ENCODE measurements around the gene BANF2.

DNA sequence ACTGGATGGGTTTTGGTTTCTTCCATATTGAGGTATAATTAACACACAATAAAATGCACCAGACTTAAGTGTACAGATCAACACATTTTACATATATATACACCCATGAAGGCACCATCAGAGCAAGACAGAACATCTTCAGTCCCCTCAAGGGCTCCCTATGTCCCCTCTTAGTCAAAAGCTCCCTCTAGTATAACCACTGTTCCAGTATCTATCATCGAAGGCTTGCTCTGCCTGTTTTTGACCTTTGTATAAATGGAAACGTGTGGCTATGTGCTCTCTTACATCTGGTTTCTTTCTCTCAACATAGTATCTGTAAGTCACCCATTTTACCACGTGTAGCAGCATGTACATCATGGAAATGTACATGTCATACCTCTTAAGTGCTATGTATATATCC, 66.5 kb downstream of the BANF2 start:
- TF ChIP-seq MAX (IDR thresholded peaks at IDR 0.05) (no peak), YY1 (IDR thresholded peaks at IDR 0.05) (no peak), JUND (IDR thresholded peaks at IDR 0.05) (no peak), TAF1 (conservative IDR thresholded peaks at IDR 0.05) (no peak), HNF4G (IDR thresholded peaks at IDR 0.05) (no peak), SP1 (IDR thresholded peaks at IDR 0.05) (no peak), EGR1 (IDR thresholded peaks at IDR 0.05; ENCODE audit: low read depth in 2 of 2) (no peak), RAD21 (IDR thresholded peaks at IDR 0.05) (no peak), GABPA (IDR thresholded peaks at IDR 0.05 in 1 of 2, conservative IDR thresholded peaks at IDR 0.05 in 1 of 2) (no peak), NR2F2 (IDR thresholded peaks at IDR 0.05) (no peak)
- TF ChIP-seq, protein P1, sequence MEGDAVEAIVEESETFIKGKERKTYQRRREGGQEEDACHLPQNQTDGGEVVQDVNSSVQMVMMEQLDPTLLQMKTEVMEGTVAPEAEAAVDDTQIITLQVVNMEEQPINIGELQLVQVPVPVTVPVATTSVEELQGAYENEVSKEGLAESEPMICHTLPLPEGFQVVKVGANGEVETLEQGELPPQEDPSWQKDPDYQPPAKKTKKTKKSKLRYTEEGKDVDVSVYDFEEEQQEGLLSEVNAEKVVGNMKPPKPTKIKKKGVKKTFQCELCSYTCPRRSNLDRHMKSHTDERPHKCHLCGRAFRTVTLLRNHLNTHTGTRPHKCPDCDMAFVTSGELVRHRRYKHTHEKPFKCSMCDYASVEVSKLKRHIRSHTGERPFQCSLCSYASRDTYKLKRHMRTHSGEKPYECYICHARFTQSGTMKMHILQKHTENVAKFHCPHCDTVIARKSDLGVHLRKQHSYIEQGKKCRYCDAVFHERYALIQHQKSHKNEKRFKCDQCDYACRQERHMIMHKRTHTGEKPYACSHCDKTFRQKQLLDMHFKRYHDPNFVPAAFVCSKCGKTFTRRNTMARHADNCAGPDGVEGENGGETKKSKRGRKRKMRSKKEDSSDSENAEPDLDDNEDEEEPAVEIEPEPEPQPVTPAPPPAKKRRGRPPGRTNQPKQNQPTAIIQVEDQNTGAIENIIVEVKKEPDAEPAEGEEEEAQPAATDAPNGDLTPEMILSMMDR (IDR thresholded peaks at IDR 0.05; ENCODE audit: low read depth, low read length, missing input control), result no peak
- TF ChIP-seq, protein P2, sequence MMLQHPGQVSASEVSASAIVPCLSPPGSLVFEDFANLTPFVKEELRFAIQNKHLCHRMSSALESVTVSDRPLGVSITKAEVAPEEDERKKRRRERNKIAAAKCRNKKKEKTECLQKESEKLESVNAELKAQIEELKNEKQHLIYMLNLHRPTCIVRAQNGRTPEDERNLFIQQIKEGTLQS (IDR thresholded peaks at IDR 0.05), result no peak
- TF ChIP-seq, protein P3, sequence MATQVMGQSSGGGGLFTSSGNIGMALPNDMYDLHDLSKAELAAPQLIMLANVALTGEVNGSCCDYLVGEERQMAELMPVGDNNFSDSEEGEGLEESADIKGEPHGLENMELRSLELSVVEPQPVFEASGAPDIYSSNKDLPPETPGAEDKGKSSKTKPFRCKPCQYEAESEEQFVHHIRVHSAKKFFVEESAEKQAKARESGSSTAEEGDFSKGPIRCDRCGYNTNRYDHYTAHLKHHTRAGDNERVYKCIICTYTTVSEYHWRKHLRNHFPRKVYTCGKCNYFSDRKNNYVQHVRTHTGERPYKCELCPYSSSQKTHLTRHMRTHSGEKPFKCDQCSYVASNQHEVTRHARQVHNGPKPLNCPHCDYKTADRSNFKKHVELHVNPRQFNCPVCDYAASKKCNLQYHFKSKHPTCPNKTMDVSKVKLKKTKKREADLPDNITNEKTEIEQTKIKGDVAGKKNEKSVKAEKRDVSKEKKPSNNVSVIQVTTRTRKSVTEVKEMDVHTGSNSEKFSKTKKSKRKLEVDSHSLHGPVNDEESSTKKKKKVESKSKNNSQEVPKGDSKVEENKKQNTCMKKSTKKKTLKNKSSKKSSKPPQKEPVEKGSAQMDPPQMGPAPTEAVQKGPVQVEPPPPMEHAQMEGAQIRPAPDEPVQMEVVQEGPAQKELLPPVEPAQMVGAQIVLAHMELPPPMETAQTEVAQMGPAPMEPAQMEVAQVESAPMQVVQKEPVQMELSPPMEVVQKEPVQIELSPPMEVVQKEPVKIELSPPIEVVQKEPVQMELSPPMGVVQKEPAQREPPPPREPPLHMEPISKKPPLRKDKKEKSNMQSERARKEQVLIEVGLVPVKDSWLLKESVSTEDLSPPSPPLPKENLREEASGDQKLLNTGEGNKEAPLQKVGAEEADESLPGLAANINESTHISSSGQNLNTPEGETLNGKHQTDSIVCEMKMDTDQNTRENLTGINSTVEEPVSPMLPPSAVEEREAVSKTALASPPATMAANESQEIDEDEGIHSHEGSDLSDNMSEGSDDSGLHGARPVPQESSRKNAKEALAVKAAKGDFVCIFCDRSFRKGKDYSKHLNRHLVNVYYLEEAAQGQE (IDR thresholded peaks at IDR 0.05), result no peak
- TF ChIP-seq, protein P4, sequence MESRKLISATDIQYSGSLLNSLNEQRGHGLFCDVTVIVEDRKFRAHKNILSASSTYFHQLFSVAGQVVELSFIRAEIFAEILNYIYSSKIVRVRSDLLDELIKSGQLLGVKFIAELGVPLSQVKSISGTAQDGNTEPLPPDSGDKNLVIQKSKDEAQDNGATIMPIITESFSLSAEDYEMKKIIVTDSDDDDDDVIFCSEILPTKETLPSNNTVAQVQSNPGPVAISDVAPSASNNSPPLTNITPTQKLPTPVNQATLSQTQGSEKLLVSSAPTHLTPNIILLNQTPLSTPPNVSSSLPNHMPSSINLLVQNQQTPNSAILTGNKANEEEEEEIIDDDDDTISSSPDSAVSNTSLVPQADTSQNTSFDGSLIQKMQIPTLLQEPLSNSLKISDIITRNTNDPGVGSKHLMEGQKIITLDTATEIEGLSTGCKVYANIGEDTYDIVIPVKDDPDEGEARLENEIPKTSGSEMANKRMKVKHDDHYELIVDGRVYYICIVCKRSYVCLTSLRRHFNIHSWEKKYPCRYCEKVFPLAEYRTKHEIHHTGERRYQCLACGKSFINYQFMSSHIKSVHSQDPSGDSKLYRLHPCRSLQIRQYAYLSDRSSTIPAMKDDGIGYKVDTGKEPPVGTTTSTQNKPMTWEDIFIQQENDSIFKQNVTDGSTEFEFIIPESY (IDR thresholded peaks at IDR 0.05), result no peak

Data from liver (tissue), 3 donors.